ENCODE data around the gene TAF1.

DNA sequence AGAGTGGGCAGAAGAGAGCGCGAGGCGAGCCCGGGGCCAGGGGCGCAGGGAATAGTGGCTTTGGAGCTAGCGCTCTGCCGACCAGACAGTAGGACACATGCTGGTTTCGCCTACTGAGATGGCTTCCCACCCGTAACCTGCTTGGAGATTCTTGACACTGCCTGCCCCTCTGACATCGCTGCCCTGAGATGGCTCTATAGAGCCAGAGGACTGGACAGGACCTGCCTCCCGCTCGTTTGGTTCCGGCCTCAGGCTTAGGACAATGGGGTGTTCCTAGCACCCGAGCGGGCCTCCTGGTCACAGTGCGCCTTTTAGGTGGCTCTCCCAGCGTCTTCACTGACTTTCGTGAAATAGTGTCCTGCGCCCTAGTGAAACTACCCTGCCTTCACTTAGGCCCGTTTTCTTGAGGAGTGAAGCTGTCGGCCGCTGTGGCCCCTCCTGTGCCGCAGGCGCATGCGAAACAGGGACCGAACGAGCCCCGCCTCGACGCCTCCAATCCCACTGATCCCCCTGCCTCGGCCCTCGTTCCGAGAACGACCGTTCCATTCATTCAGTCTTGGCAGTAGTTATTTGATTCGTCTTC lies 608 bp downstream of the TAF1 start:
- TF ChIP-seq, protein P1, sequence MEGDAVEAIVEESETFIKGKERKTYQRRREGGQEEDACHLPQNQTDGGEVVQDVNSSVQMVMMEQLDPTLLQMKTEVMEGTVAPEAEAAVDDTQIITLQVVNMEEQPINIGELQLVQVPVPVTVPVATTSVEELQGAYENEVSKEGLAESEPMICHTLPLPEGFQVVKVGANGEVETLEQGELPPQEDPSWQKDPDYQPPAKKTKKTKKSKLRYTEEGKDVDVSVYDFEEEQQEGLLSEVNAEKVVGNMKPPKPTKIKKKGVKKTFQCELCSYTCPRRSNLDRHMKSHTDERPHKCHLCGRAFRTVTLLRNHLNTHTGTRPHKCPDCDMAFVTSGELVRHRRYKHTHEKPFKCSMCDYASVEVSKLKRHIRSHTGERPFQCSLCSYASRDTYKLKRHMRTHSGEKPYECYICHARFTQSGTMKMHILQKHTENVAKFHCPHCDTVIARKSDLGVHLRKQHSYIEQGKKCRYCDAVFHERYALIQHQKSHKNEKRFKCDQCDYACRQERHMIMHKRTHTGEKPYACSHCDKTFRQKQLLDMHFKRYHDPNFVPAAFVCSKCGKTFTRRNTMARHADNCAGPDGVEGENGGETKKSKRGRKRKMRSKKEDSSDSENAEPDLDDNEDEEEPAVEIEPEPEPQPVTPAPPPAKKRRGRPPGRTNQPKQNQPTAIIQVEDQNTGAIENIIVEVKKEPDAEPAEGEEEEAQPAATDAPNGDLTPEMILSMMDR (IDR thresholded peaks at IDR 0.05): no peak
- no peak for TF ChIP-seq POLR2A (IDR thresholded peaks at IDR 0.05)

Measured in body of pancreas (tissue), 4 donors.